HEK293 (cell line): ENCODE measurements around the gene BAG1.

Source experiments
- CTCF ChIP-seq: fragments of 450-650 bp; formaldehyde crosslinking; IDR thresholded peaks from 2 replicates; pipeline ENCODE4 v1.5.1; 2016; ENCODE audit warnings: missing biosample characterization, missing genetic modification characterization
- PATZ1 ChIP-seq: fragments of 450-650 bp; formaldehyde crosslinking; IDR thresholded peaks from 2 replicates; pipeline ENCODE4 v1.5.1; 2016; ENCODE audit warnings: missing biosample characterization, missing genetic modification characterization
- PBX3 ChIP-seq: sonication (generic); formaldehyde crosslinking; IDR thresholded peaks from 2 replicates; pipeline ENCODE4 v1.8.1; 2022; ENCODE audit warnings: mild to moderate bottlenecking, moderate library complexity, missing genetic modification reagents
- ZBTB49 ChIP-seq: fragments of 450-650 bp; formaldehyde crosslinking; IDR thresholded peaks from 2 replicates; pipeline ENCODE4 v1.5.1; 2016; ENCODE audit warnings: missing biosample characterization, missing genetic modification characterization, low read depth
- ZNF350 ChIP-seq: fragments of 450-650 bp; formaldehyde crosslinking; IDR thresholded peaks from 2 replicates; pipeline ENCODE4 v1.5.0; 2017; ENCODE audit warnings: missing biosample characterization, mild to moderate bottlenecking, missing genetic modification characterization
- ZNF37A ChIP-seq: fragments of 450-650 bp; IDR thresholded peaks from 2 replicates; pipeline ENCODE4 v1.5.1; 2018; ENCODE audit warnings: missing biosample characterization, missing genetic modification characterization
- ZNF660 ChIP-seq: fragments of 450-650 bp; IDR thresholded peaks from 2 replicates; pipeline ENCODE4 v1.5.1; 2018; ENCODE audit warnings: missing biosample characterization, mild to moderate bottlenecking, missing genetic modification characterization
- ZNF747 ChIP-seq: fragments of 450-650 bp; formaldehyde crosslinking; IDR thresholded peaks from 2 replicates; pipeline ENCODE4 v1.5.1; 2016; ENCODE audit warnings: missing biosample characterization, missing genetic modification characterization

GRCh38 chr9:33202552-33203201, 61.8 kb downstream of the BAG1 start:
- TF ChIP-seq PBX3 (no peak), ZNF660 (tag by site-specific recombination) (no peak), CTCF (tag by site-specific recombination) (no peak), ZBTB49 (tag by site-specific recombination) (no peak), ZNF747 (tag by site-specific recombination) (no peak), PATZ1 (no peak), ZNF37A (tag by site-specific recombination) (no peak), ZNF350 (tag by site-specific recombination) (no peak)
